Activated naive CD8-positive, alpha-beta T cell treated with anti-CD3 and anti-CD28 coated beads, Interleukin-2, amount 10 ng/mL, durations not matched to agents 7 days and 5 days (primary cell): ENCODE measurements around the gene TMEM9B. TPM values are rescaled to one million over a fixed set of nuclear protein-coding genes. Genes with fewer than 3 reads are reported as not detected.
A peak's percentile ranks its signal among the peaks of the same experiment; 100 is the strongest.
"Not testable (repeated sequence)": the region's sequence is repeated elsewhere in the genome, so short reads cannot be mapped to it uniquely, and the experiment has no call there.

ENCODE experiments used
- ATAC-seq: fragments of 150-1000 bp; cut with Tn5 transposase; one replicate; pipeline ENCODE4 v1.10.0; 2021; ENCODE audit warnings: low read depth, moderate library complexity
- POLR2A ChIA-PET: fragments of 350-600 bp; sonication (Branson Sonifier 250); formaldehyde crosslinking; loops from one replicate; lab custom pipeline; 2021; ENCODE audit warnings: antibody characterized with exemption; lab: Charles Lee
- DNase-seq: peaks from one replicate; pipeline ENCODE4 v3.0.0; 2021
- H3K27ac Mint-ChIP-seq: one replicate; pipeline ENCODE4 v1.8.0; 2022; ENCODE audit warnings: mild to moderate bottlenecking, mixed read lengths
- H3K27me3 Mint-ChIP-seq: one replicate; pipeline ENCODE4 v1.8.0; 2022; ENCODE audit warnings: mild to moderate bottlenecking, moderate library complexity, mixed read lengths
- H3K36me3 Mint-ChIP-seq: one replicate; pipeline ENCODE4 v1.8.0; 2021; ENCODE audit warnings: mild to moderate bottlenecking, mixed read lengths
- H3K4me1 Mint-ChIP-seq: one replicate; pipeline ENCODE4 v1.8.0; 2021; ENCODE audit warnings: mixed read lengths
- H3K4me3 Mint-ChIP-seq: one replicate; pipeline ENCODE4 v1.8.0; 2022; ENCODE audit warnings: mild to moderate bottlenecking, moderate library complexity, mixed read lengths
- H3K9me3 Mint-ChIP-seq: one replicate; pipeline ENCODE4 v1.8.0; 2021; ENCODE audit warnings: mixed read lengths
- total RNA-seq, 2 experiments: library from RNA; stranded (reverse); gene quantifications; one replicate each; pipeline ENCODE4 v1.2.3, GENCODE V29; 2021

The TMEM9B gene
- total RNA-seq, 2 experiments from 2014 or later = 28.9 to 32.4 TPM

DNA sequence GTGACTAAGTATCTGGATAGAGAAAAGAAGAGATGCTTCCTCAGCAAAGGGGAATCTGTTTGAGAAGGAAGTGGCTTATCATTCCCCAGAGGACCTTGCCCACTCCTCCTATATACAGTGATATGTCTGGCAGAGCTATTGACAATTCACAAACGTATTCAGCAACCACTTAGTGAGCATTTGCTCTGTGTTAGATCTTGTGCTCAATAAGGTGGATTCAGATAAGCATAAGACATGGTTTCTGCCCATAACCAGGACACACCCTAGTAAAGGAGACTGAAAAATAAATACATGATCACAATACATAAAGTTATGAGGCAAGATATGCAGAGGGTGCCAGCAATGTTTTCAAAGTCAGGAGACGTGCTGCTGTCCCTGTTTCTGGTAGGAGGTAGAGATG is 1.4 kb downstream of the TMEM9B start:
- H3K27ac Mint-ChIP-seq = peak overlapping the region; percentile 86
- H3K4me3 Mint-ChIP-seq = peak overlapping the region; percentile 99
- peaks cover 2% of the 10 kb centered on the region for H3K36me3 Mint-ChIP-seq
- no peaks in the 10 kb centered on the region for H3K9me3 Mint-ChIP-seq
- no peak for ATAC-seq
- POLR2A ChIA-PET = interaction anchor here (1.1 to 3.0 kb wide), 4 partner anchors 49 to 280 kb away, joined by 7 to 24 read pairs (median 8); partner anchors contain the start of genes RPL27A and TRIM66
- no peak for DNase-seq
- no peaks in the 10 kb centered on the region for H3K27me3 Mint-ChIP-seq
- H3K4me1 Mint-ChIP-seq = peaks cover 31% of the 10 kb centered on the region

DNA sequence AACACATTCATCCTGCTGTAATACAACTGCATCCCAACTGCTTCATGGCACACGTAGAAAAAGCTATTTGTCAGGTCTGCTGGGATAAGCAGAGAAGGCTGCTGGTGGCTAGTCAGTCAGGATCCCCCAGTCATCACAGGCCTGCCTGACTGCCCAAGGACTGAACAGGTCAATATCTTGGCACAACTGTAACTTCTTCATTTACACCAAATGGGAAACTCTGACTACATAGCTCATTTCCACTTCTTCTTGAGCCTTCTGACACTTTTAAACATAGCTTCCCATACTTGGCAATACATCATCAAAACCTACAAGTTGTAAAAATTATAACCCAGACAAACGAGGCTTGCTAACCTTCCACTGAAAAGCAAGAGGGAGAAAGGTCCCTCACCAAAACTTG is 2.8 kb downstream of the TMEM9B start:
- Mint-ChIP-seq H3K27me3 (no peaks in the 10 kb centered on the region), H3K4me3 (no peak overlapping the region), H3K36me3 (peaks cover 5% of the 10 kb centered on the region), H3K4me1 (peaks cover 39% of the 10 kb centered on the region), H3K27ac (no peak overlapping the region), H3K9me3 (no peaks in the 10 kb centered on the region)
- ATAC-seq = no peak
- POLR2A ChIA-PET = interaction anchor here (0.6 to 1.1 kb wide), 3 partner anchors 42 to 289 kb away, joined by 3 read pairs; partner anchors contain the start of genes NRIP3, RPL27A and TRIM66
- DNase-seq = no peak

DNA sequence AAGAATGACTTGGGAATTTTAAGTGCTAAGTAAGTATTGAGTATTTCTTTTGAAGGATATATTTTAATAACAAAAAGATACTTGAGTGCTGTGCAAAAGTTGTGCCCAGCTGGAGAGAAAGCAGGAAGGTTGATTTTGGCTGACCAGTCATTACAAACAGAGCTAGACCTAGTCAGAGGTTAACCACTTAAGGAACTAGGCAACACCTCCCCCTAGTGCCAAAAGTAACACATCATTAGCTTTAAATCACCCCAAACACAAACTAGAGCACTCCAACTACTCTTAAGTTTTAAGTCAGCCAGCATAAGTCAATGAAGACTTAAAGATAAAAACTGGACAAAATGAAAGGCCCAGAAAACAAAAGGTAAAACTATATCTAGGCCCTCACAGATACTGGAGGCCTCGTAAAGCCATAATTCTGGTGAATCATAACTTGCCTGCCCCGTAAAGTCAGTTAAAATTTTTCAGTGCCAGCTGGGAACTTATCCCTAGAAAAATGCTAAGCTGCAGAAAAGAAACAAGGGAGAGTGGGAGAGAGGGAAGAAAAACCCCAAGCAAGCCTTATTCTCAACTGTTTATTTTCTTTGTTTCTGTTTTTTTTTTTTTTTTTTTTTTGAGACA is 4.6 kb downstream of the TMEM9B start:
- DNase-seq = no peak
- peak; percentile 16 for ATAC-seq
- H3K9me3 Mint-ChIP-seq = no peaks in the 10 kb centered on the region
- no peaks in the 10 kb centered on the region for H3K27me3 Mint-ChIP-seq
- H3K36me3 Mint-ChIP-seq = peaks cover 12% of the 10 kb centered on the region
- no peak overlapping the region for H3K27ac Mint-ChIP-seq
- POLR2A ChIA-PET = interaction anchor here (0.5 to 1.7 kb wide), 9 partner anchors 44 to 653 kb away, joined by 3 to 6 read pairs (median 4); partner anchors contain the start of genes AKIP1, RPL27A and TRIM66
- H3K4me3 Mint-ChIP-seq = no peak overlapping the region
- H3K4me1 Mint-ChIP-seq = peaks cover 38% of the 10 kb centered on the region

DNA sequence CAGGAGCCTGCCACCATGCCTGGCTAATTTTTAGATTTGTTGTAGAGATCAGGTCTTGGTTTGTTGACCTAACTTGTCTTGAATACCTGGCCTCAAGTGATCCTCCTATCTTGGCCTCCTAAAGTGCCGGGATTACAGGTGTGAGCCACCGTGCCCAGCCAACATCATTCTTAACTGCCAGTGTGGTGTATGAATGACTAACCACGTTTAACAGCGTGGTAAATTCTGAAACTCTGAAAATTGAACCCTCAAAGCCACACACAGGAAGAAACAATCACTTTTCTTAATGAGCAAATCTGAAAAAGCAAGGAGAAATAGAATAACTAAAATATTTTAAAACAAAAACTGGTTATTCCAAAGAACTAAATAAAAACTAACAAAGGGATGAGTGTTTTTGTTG is 7.4 kb downstream of the TMEM9B start:
- no peak overlapping the region for H3K27ac Mint-ChIP-seq

DNA sequence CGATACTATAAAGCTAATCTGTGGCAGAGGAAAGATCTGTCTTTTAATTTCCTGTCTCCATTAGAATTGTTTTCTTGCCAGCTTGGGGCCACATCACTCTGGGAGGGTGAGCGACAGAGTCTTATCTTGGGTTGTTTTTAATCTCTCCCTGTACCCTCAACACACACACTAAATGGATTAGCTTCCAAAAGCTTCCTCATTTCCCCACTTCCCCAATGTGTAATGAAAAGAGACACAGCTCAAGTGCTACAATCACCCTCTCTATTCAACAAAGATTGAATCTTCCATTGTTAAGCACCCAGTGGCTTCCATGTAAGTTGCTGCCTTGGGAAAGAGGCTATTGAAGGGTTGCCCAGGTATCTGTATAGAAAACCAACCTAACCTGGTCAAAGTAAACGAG is 15.4 kb downstream of the TMEM9B start:
- no peak for DNase-seq
- Mint-ChIP-seq H3K9me3 (no peaks in the 10 kb centered on the region), H3K4me3 (no peak overlapping the region), H3K36me3 (peaks cover 26% of the 10 kb centered on the region), H3K27ac (no peak overlapping the region), H3K4me1 (no peaks in the 10 kb centered on the region), H3K27me3 (no peaks in the 10 kb centered on the region)
- POLR2A ChIA-PET = no interaction called here
- no peak for ATAC-seq

More for the DNA sequence above, 7.4 kb downstream of the TMEM9B start:
- ATAC-seq (peak; percentile 49), DNase-seq (no peak)
- peaks cover 29% of the 10 kb centered on the region for H3K4me1 Mint-ChIP-seq
- H3K9me3 Mint-ChIP-seq = no peaks in the 10 kb centered on the region
- peak overlapping the region; percentile 14 for H3K4me3 Mint-ChIP-seq
- POLR2A ChIA-PET = interaction anchor here (1.2 kb wide), 1 partner anchor 275 kb away, joined by 5 read pairs; the partner anchor contains the start of genes RPL27A and TRIM66
- H3K36me3 Mint-ChIP-seq = peaks cover 17% of the 10 kb centered on the region
- no peaks in the 10 kb centered on the region for H3K27me3 Mint-ChIP-seq

DNA sequence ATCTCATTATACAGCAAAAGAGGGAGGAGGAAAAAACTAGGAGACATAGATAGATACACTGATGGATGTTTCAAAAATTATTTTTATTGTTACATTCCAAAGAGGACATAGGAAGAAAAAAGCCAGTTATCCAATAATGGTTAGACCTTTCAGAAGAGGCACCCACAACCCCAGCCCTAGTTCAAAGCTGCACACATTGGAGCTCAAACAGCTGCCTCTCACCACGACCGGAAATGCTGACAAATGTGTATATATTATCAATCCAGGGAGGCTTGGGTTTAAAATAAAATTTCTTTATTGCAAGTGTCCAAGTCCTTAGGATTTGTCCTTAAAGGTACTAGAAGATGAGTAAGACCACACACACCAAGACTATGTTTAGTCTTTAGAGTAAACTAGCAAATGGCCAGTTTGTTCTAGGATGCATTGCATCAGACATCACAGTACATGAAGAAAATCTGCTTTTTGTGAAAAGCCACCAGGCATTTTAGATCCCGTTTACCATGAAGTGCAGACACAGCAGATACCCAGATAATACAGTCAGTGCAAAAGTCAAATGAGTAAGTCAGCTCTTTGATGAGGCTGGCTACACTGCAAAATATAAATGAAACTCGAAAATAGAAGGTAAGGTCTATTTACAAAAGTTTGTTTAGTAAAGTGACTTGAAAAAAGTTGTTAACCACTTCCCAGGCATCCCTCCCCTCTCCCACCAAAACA is 16.9 kb downstream of the TMEM9B start:
- Mint-ChIP-seq H3K36me3 (peaks cover 25% of the 10 kb centered on the region), H3K9me3 (no peaks in the 10 kb centered on the region), H3K4me1 (no peaks in the 10 kb centered on the region), H3K4me3 (no peak overlapping the region), H3K27ac (no peak overlapping the region), H3K27me3 (peaks cover 6% of the 10 kb centered on the region)
- DNase-seq (no peak), ATAC-seq (no peak)
- POLR2A ChIA-PET = interaction anchor here (0.6 kb wide), 1 partner anchor 98 kb away, joined by 3 read pairs; no protein-coding TSS in a partner anchor

DNA sequence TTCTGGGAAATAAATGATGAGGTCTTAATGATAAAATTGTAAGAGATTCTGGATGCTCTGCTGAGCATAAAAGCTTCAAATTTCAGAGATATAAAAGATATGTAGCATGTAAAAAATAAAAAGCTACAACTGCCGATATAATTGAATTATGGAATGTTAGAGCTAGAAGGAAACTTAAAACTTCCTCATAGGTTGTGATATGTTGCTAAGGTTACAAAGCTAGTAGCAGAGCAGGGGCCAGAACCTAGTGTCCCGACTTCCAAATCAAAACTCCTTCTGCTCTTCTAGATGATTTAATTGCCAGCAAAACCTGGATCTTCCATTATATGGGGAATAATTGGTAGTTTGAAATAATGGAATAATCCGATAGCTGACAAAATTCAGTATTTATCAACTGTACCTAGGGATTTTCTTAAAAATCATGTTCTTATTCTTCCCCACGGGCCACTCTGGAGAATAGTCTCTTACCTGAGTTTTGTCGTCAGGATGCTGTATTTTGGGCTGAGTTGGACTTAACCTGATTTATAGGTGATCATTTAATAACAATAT is 21.6 kb downstream of the TMEM9B start, which contains the start of gene ASCL3:
Gene ASCL3 (minus strand): TSS at position 499 of the 549 bp plus-strand sequence. CDS start 4,855 bp downstream, outside the sequence.
- Mint-ChIP-seq H3K4me3 (no peak within 1 kb of the TSS), H3K36me3 (peaks cover 7% of the 10 kb centered on the region), H3K27ac (no peak within 1 kb of the TSS), H3K9me3 (no peaks in the 10 kb centered on the region), H3K27me3 (peaks cover 23% of the 10 kb centered on the region), H3K4me1 (no peaks in the 10 kb centered on the region)
- ATAC-seq (no peak), DNase-seq (no peak)
- POLR2A ChIA-PET = no interaction called here

DNA sequence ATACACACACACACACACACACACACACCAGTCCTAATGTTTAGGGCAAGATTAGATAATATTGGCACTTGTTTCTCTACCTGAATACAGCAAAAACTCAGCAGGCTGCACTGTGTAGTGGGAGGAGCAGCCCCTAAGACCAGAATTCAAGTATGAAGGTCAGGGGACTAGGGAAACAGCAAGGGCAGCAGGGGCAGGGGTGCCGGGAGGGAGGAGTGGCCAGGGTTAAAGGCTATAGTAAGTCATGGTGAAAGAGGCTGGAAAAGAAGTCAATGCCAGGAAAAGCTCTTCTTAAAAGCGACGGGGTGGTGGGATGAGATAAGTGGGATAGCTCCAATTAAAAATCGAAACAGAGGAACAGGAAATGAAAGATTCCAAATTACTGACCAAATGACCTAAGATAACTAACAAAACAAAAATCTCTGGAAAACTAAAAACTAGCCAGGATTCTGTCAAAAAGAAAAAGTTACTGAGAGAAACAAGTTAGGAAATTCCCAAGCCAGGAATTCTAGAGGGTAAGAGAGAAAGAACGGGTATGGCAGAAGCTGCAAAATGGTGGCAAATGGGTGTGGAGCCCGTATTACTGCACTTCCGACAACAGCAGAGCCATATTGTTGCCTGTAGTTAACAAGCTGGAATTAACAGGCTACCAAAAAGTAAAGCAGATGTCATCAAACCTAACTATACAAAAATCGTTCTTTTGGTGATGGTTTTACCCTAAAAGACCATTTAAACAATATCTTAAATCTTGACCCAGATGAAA is 22.7 kb downstream of the TMEM9B start:
- Mint-ChIP-seq H3K27me3 (peaks cover 23% of the 10 kb centered on the region), H3K4me1 (no peaks in the 10 kb centered on the region), H3K27ac (no peak overlapping the region), H3K36me3 (no peaks in the 10 kb centered on the region), H3K4me3 (no peak overlapping the region), H3K9me3 (no peaks in the 10 kb centered on the region)
- POLR2A ChIA-PET = no interaction called here
- ATAC-seq (no peak), DNase-seq (no peak)

DNA sequence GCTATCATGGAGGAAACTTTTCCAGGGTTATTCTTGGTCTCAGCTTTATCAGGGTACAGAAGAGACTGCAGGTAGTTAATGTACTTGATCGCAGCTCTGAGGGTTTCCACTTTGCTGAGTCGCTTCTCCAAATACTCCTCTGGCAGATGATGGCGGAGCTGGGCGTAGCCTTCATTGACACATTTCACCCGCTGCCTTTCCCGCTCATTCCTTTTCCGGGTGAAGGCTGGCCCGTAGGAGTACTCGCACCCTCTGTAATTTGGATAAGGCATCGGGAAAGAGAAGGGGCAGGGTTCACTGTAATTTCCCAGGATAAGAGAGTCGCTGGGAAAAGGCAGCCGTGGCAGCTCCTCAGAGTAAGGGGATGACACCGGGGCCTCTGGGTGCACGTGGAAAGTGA is 26.6 kb downstream of the TMEM9B start:
- Mint-ChIP-seq H3K9me3 (no peaks in the 10 kb centered on the region), H3K27ac (no peak overlapping the region), H3K4me1 (no peaks in the 10 kb centered on the region), H3K4me3 (no peak overlapping the region), H3K27me3 (peaks cover 19% of the 10 kb centered on the region), H3K36me3 (no peaks in the 10 kb centered on the region)
- no peak for ATAC-seq
- no peak for DNase-seq
- POLR2A ChIA-PET = interaction anchor here (1.0 kb wide), 1 partner anchor 9 kb away, joined by 3 read pairs; no protein-coding TSS in a partner anchor

DNA sequence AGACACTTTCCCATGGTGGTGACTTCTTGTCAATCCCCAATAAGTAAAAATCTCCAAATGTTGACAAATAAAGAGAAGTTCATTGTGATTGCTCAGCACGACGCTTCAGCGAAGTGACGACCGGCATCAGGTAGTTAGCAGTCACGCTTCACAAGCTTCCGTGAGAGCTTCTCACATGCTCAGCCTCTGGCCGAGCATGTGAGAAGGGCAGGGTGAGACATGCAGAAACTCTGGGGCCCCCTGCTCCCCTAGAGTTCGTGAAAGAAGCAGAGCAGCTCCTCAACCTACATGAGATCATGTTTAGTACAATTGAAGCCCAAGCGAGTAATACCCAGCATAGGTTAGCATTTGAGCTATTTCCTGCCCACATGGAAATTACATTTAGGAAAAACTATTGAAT is 27.1 kb downstream of the TMEM9B start:
- Mint-ChIP-seq H3K4me1 (no peaks in the 10 kb centered on the region), H3K36me3 (no peaks in the 10 kb centered on the region), H3K27me3 (peaks cover 14% of the 10 kb centered on the region), H3K4me3 (no peak overlapping the region), H3K9me3 (no peaks in the 10 kb centered on the region), H3K27ac (no peak overlapping the region)
- POLR2A ChIA-PET = interaction anchor here (1.0 kb wide), 1 partner anchor 9 kb away, joined by 3 read pairs; no protein-coding TSS in a partner anchor
- ATAC-seq = no peak
- DNase-seq = no peak

DNA sequence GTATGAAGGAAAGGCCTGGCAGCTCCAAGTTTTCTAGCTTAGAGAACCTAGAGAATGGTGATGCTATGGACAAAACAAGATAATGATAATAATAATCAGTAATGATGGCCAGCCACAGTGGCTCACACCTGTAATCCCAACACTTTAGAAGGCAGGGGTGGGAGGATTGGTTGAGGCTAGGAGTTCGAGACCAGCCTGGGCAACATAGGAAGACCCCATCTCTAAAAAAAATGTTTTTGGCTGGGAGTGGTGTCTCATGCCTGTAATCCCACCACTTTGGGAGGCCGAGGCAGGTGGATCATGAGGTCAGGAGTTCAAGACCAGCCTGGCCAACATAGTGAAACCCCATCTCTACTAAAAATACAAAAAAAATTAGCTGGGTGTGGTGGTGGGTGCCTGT is 28.5 kb downstream of the TMEM9B start:
- H3K27me3 Mint-ChIP-seq, H3K36me3 Mint-ChIP-seq, POLR2A ChIA-PET, DNase-seq, H3K9me3 Mint-ChIP-seq, H3K27ac Mint-ChIP-seq, H3K4me1 Mint-ChIP-seq, ATAC-seq, H3K4me3 Mint-ChIP-seq: not testable (repeated sequence)

DNA sequence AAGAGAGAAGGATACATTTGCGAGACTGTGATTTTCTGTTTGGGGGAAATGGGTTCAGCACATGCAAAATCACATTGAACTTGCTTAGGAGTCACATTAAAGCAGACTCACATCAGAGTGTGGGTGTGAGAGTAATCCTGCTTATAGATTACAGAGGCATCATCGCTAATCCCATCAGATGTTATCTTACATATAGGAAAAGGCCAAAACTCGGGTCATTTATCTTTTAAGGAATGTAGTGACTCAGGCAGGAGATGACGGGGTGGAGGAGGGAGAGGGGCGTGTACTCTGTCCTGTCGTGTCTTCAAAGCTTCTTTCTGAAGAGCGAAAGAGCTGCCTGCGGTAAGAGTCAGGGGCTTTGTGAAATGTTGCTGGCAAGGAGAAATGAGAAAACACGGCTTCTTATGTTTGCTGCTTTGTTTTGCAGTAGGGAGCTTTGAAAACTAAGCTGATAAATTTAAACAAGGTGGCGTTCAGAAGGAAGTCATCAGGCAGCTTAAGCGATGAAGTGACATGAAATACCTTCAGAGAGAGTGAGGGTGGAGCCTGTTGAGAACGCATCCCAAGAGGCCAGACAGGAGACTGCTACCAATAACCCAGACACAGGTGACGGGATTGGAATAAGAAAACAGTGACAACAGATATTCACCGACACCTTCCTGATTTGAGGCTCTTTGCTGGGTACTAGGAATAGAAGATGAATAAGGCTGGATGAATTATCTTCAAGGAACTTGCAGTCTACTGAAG is 29.3 kb downstream of the TMEM9B start:
- no peak overlapping the region for H3K27ac Mint-ChIP-seq
- H3K4me3 Mint-ChIP-seq = no peak overlapping the region
- POLR2A ChIA-PET = no interaction called here

More for the DNA sequence above, 29.3 kb downstream of the TMEM9B start:
- Mint-ChIP-seq H3K9me3 (no peaks in the 10 kb centered on the region), H3K36me3 (no peaks in the 10 kb centered on the region), H3K4me1 (no peaks in the 10 kb centered on the region), H3K27me3 (no peaks in the 10 kb centered on the region)
- DNase-seq (no peak), ATAC-seq (no peak)
